ENCODE data around the gene CNPY4. TPM values are rescaled to one million over a fixed set of nuclear protein-coding genes. Genes with fewer than 3 reads are reported as not detected.
"Not testable (repeated sequence)": the region's sequence is repeated elsewhere in the genome, so short reads cannot be mapped to it uniquely, and the experiment has no call there.

Gene CNPY4
- total RNA-seq, 2 donors from 2014 or later, result 0.99 to 2.3 TPM

- TF ChIP-seq CTCF (IDR thresholded peaks at IDR 0.05) (peak in 1 of 7 experiments; percentile 22), POLR2A (IDR thresholded peaks at IDR 0.05) (no peak)
- Histone ChIP-seq H3K27ac (peak overlapping the region; percentile 94 to 99 (median 98)), H3K36me3 (replicated peaks in 1 of 2; ENCODE audit: insufficient read depth in 1 of 2, low read depth in 2 of 2) (no peaks in the 10 kb centered on the region), H3K9me3 (no peaks in the 10 kb centered on the region), H3K4me1 (peaks cover 38% of the 10 kb centered on the region), H3K27me3 (no peaks in the 10 kb centered on the region), H3K4me3 (peak overlapping the region; percentile 73 to 82)
- intact Hi-C loops (cut with DNase I), result no loop called here
- DNase-seq (no peak), ATAC-seq (no peak)
- 12% methylated on average over 29 of the region's 29 CpGs for WGBS, 2 donors
Measured at GRCh38 chr7:100126239-100126930, 7.0 kb downstream of the CNPY4 start.

DNA sequence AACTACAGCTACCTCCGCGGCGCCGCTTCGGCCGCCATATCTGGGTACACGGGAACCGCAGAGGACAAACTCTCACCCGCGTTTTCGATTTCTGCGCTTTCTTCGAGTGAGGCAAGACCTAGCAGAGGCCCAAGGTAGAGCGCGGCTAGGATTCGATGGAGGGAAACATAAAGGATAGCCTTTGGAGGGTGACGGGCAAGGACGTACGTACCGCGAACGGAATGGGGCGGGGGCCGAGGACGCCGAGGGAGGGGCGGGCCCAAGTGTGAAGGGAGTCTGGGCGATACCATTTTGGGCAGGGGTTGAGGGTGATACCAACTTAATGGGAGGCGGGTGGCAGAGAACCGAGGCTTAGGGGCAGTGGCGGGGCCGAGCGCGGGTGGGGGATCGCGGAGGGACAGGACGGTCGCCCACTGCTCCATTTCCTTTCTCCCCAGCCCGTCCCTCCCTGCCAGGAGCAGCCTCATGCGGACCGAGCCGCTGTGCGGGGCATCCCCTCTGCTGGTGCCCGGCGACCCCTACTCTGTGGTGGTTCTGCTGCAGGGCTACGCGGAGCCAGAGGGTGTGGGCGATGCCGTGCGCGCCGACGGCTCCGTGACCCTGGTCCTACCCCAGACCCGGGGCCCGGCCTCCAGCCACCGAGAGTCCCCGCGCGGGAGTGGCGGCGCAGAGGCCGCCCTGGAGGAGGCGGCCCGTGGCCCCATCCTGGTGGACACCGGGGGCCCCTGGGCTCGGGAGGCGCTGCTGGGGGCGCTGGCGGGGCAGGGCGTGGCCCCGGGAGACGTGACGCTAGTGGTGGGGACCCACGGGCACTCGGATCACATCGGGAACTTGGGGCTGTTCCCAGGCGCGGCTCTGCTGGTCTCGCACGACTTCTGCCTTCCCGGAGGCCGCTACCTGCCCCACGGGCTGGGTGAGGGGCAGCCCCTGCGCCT lies 7.8 kb downstream of the CNPY4 start, which contains the start of gene MBLAC1:
TSS of gene MBLAC1 (plus strand) at position 37 of the 935 bp plus-strand sequence. CDS start at position 466, 429 bp downstream.
- H3K36me3 ChIP-seq (replicated peaks in 1 of 2; ENCODE audit: insufficient read depth in 1 of 2, low read depth in 2 of 2), result no peaks in the 10 kb centered on the region
- 0 to 1% methylated on average over 41 to 64 of the region's 85 CpGs for WGBS, 2 donors
- TF ChIP-seq CTCF (IDR thresholded peaks at IDR 0.05) (no peak), POLR2A (IDR thresholded peaks at IDR 0.05) (peak; percentile 12 to 73 (median 68))
- no peaks in the 10 kb centered on the region for H3K9me3 ChIP-seq
- H3K4me1 ChIP-seq, result peaks cover 42% of the 10 kb centered on the region
- DNase-seq (peak; percentile 91 to 94 (median 93)), ATAC-seq (peak; percentile 90)
- peak within 1 kb of the TSS; percentile 94 to 99 (median 98) for H3K27ac ChIP-seq
- intact Hi-C loops (cut with DNase I), result no loop called here
- H3K27me3 ChIP-seq, result no peaks in the 10 kb centered on the region
- H3K4me3 ChIP-seq, result peak within 1 kb of the TSS; percentile 73 to 82

GRCh38 chr7:100127866-100128636 lies 8.6 kb downstream of the CNPY4 start:
- DNase-seq (peak in 2 of 4 donors; percentile 26 to 28), ATAC-seq (no peak)
- intact Hi-C loops (cut with DNase I), result no loop called here
- Histone ChIP-seq H3K27ac (peak overlapping the region; percentile 94 to 99 (median 98)), H3K4me3 (peak overlapping the region; percentile 73 to 82), H3K27me3 (no peaks in the 10 kb centered on the region), H3K4me1 (peaks cover 48% of the 10 kb centered on the region), H3K36me3 (replicated peaks in 1 of 2; ENCODE audit: insufficient read depth in 1 of 2, low read depth in 2 of 2) (no peaks in the 10 kb centered on the region), H3K9me3 (no peaks in the 10 kb centered on the region)
- no peak for TF ChIP-seq POLR2A (IDR thresholded peaks at IDR 0.05)
- TF ChIP-seq CTCF (IDR thresholded peaks at IDR 0.05), result no peak
- 3 to 7% methylated on average over 9 to 37 of the region's 37 CpGs for WGBS, 2 donors

- 63 to 76% methylated on average over 1 of the region's 1 CpG for WGBS, 2 donors
- intact Hi-C loops (cut with DNase I), result no loop called here
- no peaks in the 10 kb centered on the region for H3K9me3 ChIP-seq
- TF ChIP-seq POLR2A (IDR thresholded peaks at IDR 0.05), result no peak
- TF ChIP-seq CTCF (IDR thresholded peaks at IDR 0.05), result no peak
- H3K4me1 ChIP-seq, result peaks cover 54% of the 10 kb centered on the region
- H3K36me3 ChIP-seq (replicated peaks in 1 of 2; ENCODE audit: insufficient read depth in 1 of 2, low read depth in 2 of 2), result no peaks in the 10 kb centered on the region
- no peaks in the 10 kb centered on the region for H3K27me3 ChIP-seq
- H3K4me3 ChIP-seq, result no peak overlapping the region
- H3K27ac ChIP-seq, result peak overlapping the region in 1 of 4 donors; percentile 99
- no peak for DNase-seq
- no peak for ATAC-seq
Measured at GRCh38 chr7:100128637-100128963, 9.2 kb downstream of the CNPY4 start.

GRCh38 chr7:100130220-100130607 lies 10.8 kb downstream of the CNPY4 start:
- not testable (repeated sequence) for H3K27me3 ChIP-seq; H3K36me3 ChIP-seq (replicated peaks in 1 of 2; ENCODE audit: insufficient read depth in 1 of 2, low read depth in 2 of 2); H3K9me3 ChIP-seq; DNase-seq; H3K4me3 ChIP-seq; ATAC-seq
- H3K27ac ChIP-seq, result peak overlapping the region in 3 of 4 donors; percentile 56 to 87 (median 84)
- intact Hi-C loops (cut with DNase I), result loop anchor here (10.0 kb wide), 2 partner anchors 85 to 205 kb away; partner anchors contain the start of gene PVRIG
- WGBS, 2 donors, result 90 to 100% methylated on average over 1 of the region's 1 CpG
- H3K4me1 ChIP-seq, result peaks cover 48% of the 10 kb centered on the region

Data from body of pancreas (tissue), 4 donors.